H1 (cell line): ENCODE measurements around the gene NEO1. TPM values are rescaled to one million over a fixed set of nuclear protein-coding genes. Genes with fewer than 3 reads are reported as not detected.

Source experiments
- CTCF ChIA-PET: fragments of 300-600 bp; sonication (Branson Sonifier 250); formaldehyde crosslinking; loops from one replicate; lab custom pipeline; 2021; ENCODE audit not compliant: partially characterized antibody; lab: Charles Lee
- POLR2A ChIA-PET: fragments of 300-600 bp; sonication (Branson Sonifier 250); formaldehyde crosslinking; loops from one replicate; lab custom pipeline; 2021; ENCODE audit warnings: inconsistent platforms; ENCODE audit not compliant: partially characterized antibody; lab: Charles Lee
- DNase-seq, 2 experiments: peaks; one replicate each; pipeline versions ENCODE4 v3.0.0 to v3.0.0-alpha.2; 2010 to 2022; ENCODE audit warnings: low spot score in 2 of 2, low read depth in 1 of 2, mixed read lengths in 1 of 2
- FAIRE-seq: peaks from 2 replicates; lab custom pipeline; 2011; peaks lifted over from hg19 to GRCh38; lab: Jason Lieb, UNC
- H2AFZ ChIP-seq: 2 replicates; pipeline ENCODE4 v1.8.1; 2012; ENCODE audit warnings: low read length, inconsistent platforms
- H2AK5ac ChIP-seq: 2 replicates; pipeline ENCODE4 v1.6.1; 2013; ENCODE audit warnings: low read depth, low read length
- H2BK120ac ChIP-seq: replicated peaks from 2 replicates; pipeline ENCODE3; 2013; ENCODE audit warnings: low read depth, low read length, inconsistent platforms
- H2BK12ac ChIP-seq: 2 replicates; pipeline ENCODE4 v1.6.1; 2013; ENCODE audit warnings: low read depth, low read length
- H2BK15ac ChIP-seq: 2 replicates; pipeline ENCODE4 v1.6.1; 2013; ENCODE audit warnings: low read length
- H2BK20ac ChIP-seq: 2 replicates; pipeline ENCODE4 v1.6.1; 2013; ENCODE audit warnings: low read length
- H2BK5ac ChIP-seq: 2 replicates; pipeline ENCODE4 v1.6.1; 2013; ENCODE audit warnings: low read depth, low read length
- H3K14ac ChIP-seq: 2 replicates; pipeline ENCODE4 v1.6.1; 2013; ENCODE audit warnings: inconsistent platforms; ENCODE audit not compliant: insufficient read length
- H3K18ac ChIP-seq: 2 replicates; pipeline ENCODE4 v1.6.1; 2013; ENCODE audit warnings: low read length; ENCODE audit errors: extremely low read depth
- H3K23ac ChIP-seq: 2 replicates; pipeline ENCODE4 v1.6.1; 2013; ENCODE audit warnings: inconsistent platforms; ENCODE audit not compliant: insufficient read length
- H3K23me2 ChIP-seq: 2 replicates; pipeline ENCODE4 v1.6.1; 2013; ENCODE audit warnings: low read depth, low read length
- H3K27ac ChIP-seq: 2 replicates; pipeline ENCODE4 v1.6.1; 2011; ENCODE audit warnings: low read depth, low read length, inconsistent platforms
- H3K27me3 ChIP-seq, 4 experiments: replicated peaks in 1 of 4; 1 replicate in 1 of 4; 2 replicates in 3 of 4; pipeline versions ENCODE4 v1.6.1 to v1.8.1; 2011 to 2013; ENCODE audit warnings: low read length in 3 of 4, mild to moderate bottlenecking in 3 of 4, inconsistent platforms in 2 of 4, mixed read lengths in 2 of 4, moderate library complexity in 1 of 4; ENCODE audit not compliant: control insufficient read depth in 3 of 4, insufficient read depth in 3 of 4; ENCODE audit errors: extremely low read depth in 1 of 4
- H3K36me3 ChIP-seq, 4 experiments: 2 replicates each; pipeline versions ENCODE4 v1.6.1 to v1.8.1; 2011 to 2013; ENCODE audit warnings: mild to moderate bottlenecking in 4 of 4, low read length in 3 of 4, moderate library complexity in 2 of 4, control low read depth in 1 of 4, inconsistent platforms in 1 of 4; ENCODE audit not compliant: insufficient read depth in 4 of 4, control insufficient read depth in 2 of 4
- H3K4ac ChIP-seq: replicated peaks from 2 replicates; pipeline ENCODE3; 2013; ENCODE audit warnings: low read length, low read depth, mixed read lengths, inconsistent platforms; ENCODE audit not compliant: insufficient read length
- H3K4me1 ChIP-seq, 4 experiments: replicated peaks in 1 of 4; 1 replicate in 1 of 4; 2 replicates in 3 of 4; pipeline versions ENCODE4 v1.6.1 to v1.8.1; 2011 to 2013; ENCODE audit warnings: low read length in 3 of 4, inconsistent platforms in 2 of 4, mixed read lengths in 1 of 4; ENCODE audit not compliant: insufficient read depth in 4 of 4, control insufficient read depth in 3 of 4
- H3K4me2 ChIP-seq, 2 experiments: 2 replicates each; pipeline versions ENCODE4 v1.6.1 to v1.8.1; 2011 to 2013; ENCODE audit warnings: low read depth in 2 of 2, low read length in 2 of 2, control low read depth in 1 of 2, inconsistent platforms in 1 of 2, mild to moderate bottlenecking in 1 of 2; ENCODE audit not compliant: insufficient read depth in 1 of 2
- H3K4me3 ChIP-seq, 4 experiments: fragments of 200-600, 300-600 bp in 1 of 4; sonication (generic), shearing (Covaris generic), sonication (Bioruptor Twin) in 1 of 4; 2 replicates each; pipeline versions ENCODE4 v1.5.1 to v1.8.1; 2011 to 2016; ENCODE audit warnings: low read length in 4 of 4, low read depth in 3 of 4, control low read depth in 2 of 4, inconsistent platforms in 2 of 4, mild to moderate bottlenecking in 2 of 4, mixed read lengths in 1 of 4, moderate library complexity in 1 of 4; ENCODE audit not compliant: insufficient read depth in 2 of 4; ENCODE audit errors: extremely low read depth in 1 of 4
- H3K56ac ChIP-seq: replicated peaks from 2 replicates; pipeline ENCODE3; 2013; ENCODE audit warnings: low read depth, mild to moderate bottlenecking, mixed read lengths, low read length, inconsistent platforms; ENCODE audit not compliant: insufficient read length
- H3K79me1 ChIP-seq: 2 replicates; pipeline ENCODE4 v1.6.1; 2013; ENCODE audit warnings: low read depth, low read length, control low read depth
- H3K79me2 ChIP-seq, 2 experiments: 2 replicates each; pipeline versions ENCODE4 v1.6.1 to v1.8.1; 2012 to 2013; ENCODE audit warnings: low read length in 2 of 2, mild to moderate bottlenecking in 2 of 2, inconsistent platforms in 1 of 2; ENCODE audit not compliant: insufficient read depth in 2 of 2, control insufficient read depth in 1 of 2
- H3K9ac ChIP-seq, 4 experiments: replicated peaks in 1 of 4; 1 replicate in 1 of 4; 2 replicates in 3 of 4; pipeline versions ENCODE4 v1.6.1 to v1.8.1; 2011 to 2013; ENCODE audit warnings: low read depth in 3 of 4, low read length in 3 of 4, control low read depth in 2 of 4, mild to moderate bottlenecking in 2 of 4, moderate library complexity in 2 of 4, inconsistent platforms in 1 of 4; ENCODE audit errors: extremely low read depth in 1 of 4
- H3K9me3 ChIP-seq, 2 experiments: 2 replicates each; pipeline versions ENCODE4 v1.6.1 to v1.8.1; 2012 to 2013; ENCODE audit warnings: mild to moderate bottlenecking in 2 of 2, moderate library complexity in 2 of 2, control low read depth in 1 of 2, inconsistent platforms in 1 of 2, low read depth in 1 of 2, low read length in 1 of 2, mixed read lengths in 1 of 2; ENCODE audit not compliant: insufficient read depth in 2 of 2
- H4K20me1 ChIP-seq, 2 experiments: replicated peaks in 1 of 2; 2 replicates each; pipeline versions ENCODE3 to v1.8.1; 2011 to 2013; ENCODE audit warnings: inconsistent platforms in 2 of 2, low read length in 2 of 2, mild to moderate bottlenecking in 1 of 2; ENCODE audit not compliant: insufficient read depth in 2 of 2, control insufficient read depth in 1 of 2
- H4K5ac ChIP-seq: 2 replicates; pipeline ENCODE4 v1.6.1; 2013; ENCODE audit warnings: low read length, low read depth, mixed read lengths, inconsistent platforms; ENCODE audit not compliant: insufficient read length
- H4K8ac ChIP-seq: 2 replicates; pipeline ENCODE4 v1.8.0; 2013; ENCODE audit warnings: mild to moderate bottlenecking, moderate library complexity, low read length, inconsistent platforms; ENCODE audit not compliant: insufficient read depth; ENCODE audit errors: extremely low read depth
- H4K91ac ChIP-seq: replicated peaks from 2 replicates; pipeline ENCODE3; 2013; ENCODE audit warnings: low read length, mixed read lengths, inconsistent platforms; ENCODE audit not compliant: insufficient read length
- KDM4A ChIP-seq: IDR thresholded peaks from one replicate; pipeline ENCODE4 v1.7.1; 2012; ENCODE audit warnings: low read depth, mild to moderate bottlenecking, moderate library complexity, low read length, inconsistent platforms; ENCODE audit not compliant: severe bottlenecking
- WGBS, 2 experiments: shearing (Covaris generic) in 1 of 2; methylation state at CpG; one replicate each; pipeline versions ENCODE4 v1.1.6 to v1.1.7; 2013 to 2015; ENCODE audit warnings: low lambda C conversion rate in 2 of 2, mixed read lengths in 2 of 2, inconsistent platforms in 1 of 2, low coverage in 1 of 2, missing lambda C conversion rate in 1 of 2; ENCODE audit not compliant: insufficient replicate concordance in 2 of 2, insufficient coverage in 1 of 2, insufficient read length in 1 of 2; ENCODE audit errors: extremely low coverage in 1 of 2, missing lambda C conversion rate in 1 of 2; 5-methylcytosine and 5-hydroxymethylcytosine counted together
- polyA plus RNA-seq, 7 experiments: library from polyadenylated mRNA; depleted of rRNA in 3 of 7; stranded (reverse) in 5 of 7; unstranded in 2 of 7; fragments of >200 nt in 5 of 7; fragments of 200-250 nt in 2 of 7; gene quantifications; 1 replicate in 5 of 7; 2 replicates in 1 of 7; 4 replicates in 1 of 7; pipeline versions ENCODE4 v1.2.1 to v1.2.3, GENCODE V29; 2011 to 2013; ENCODE audit warnings: missing spikeins in 2 of 7, mixed read lengths in 2 of 7
- total RNA-seq: library from RNA; stranded (reverse); fragmentation: NEBNext Ultra II Directional; extraction: Animal tissue kit (Norgen Biotek cat#: 25700); gene quantifications from 2 replicates; pipeline ENCODE4 v1.2.1, GENCODE V29; 2021

The NEO1 gene
- total and polyA plus RNA-seq, 2 of the 8 experiments (the other 6 are each of a cell fraction or from before 2014, with no cell fraction given): 36.0 to 51.0 TPM

DNA sequence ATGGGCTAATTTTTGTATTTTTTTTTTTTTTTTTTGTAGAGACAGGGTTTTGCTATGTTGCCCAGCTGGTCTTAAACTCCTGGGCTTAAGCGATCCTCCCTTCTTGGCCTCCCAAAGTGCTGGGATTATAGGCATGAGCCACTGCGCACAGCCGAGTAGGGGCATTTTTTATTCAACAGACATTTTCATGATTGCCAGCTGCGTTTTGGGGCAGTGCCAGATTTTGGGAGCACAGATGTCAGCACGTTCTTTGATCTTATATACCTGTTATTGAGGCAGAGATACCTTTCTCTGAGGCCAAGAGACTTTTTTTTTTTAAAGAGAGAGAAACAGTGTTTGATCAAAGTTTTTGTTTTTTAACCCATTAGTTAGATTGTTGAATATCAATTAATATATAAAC is 16.8 kb downstream of the NEO1 start:
- no peak overlapping the region for H3K4ac ChIP-seq
- H3K4me3 ChIP-seq: no peak overlapping the region
- no peak overlapping the region for H2BK15ac ChIP-seq
- H3K4me1 ChIP-seq: no peaks in the 10 kb centered on the region
- WGBS, 2 experiments: 89% methylated on average over 5 of the region's 5 CpGs; no CpG with 5 or more reads in 1 of the 2 experiments
- no peak overlapping the region for H3K18ac ChIP-seq
- H3K79me1 ChIP-seq: no peaks in the 10 kb centered on the region
- no peak overlapping the region for H4K8ac ChIP-seq
- H4K20me1 ChIP-seq: peaks cover 1 to 4% of the 10 kb centered on the region in 2 experiments
- CTCF ChIA-PET: interaction anchor here (1.0 to 1.4 kb wide), 2 partner anchors 10 to 204 kb away, joined by 3 to 4 read pairs; no protein-coding TSS in a partner anchor
- H3K23ac ChIP-seq: no peak overlapping the region
- no peak overlapping the region for H4K91ac ChIP-seq
- peaks cover 7 to 83% of the 10 kb centered on the region in 2 experiments; a peak in 3 of 4 replicates for H3K79me2 ChIP-seq
- H4K5ac ChIP-seq: no peak overlapping the region
- H2BK5ac ChIP-seq: no peak overlapping the region
- H3K14ac ChIP-seq: no peak overlapping the region
- no peak overlapping the region for H2AFZ ChIP-seq
- no peak overlapping the region for H3K9ac ChIP-seq
- no peak for TF ChIP-seq KDM4A
- TF ChIP-seq, all 59 proteins: peak for 0
- Histone ChIP-seq H2BK12ac (no peak overlapping the region), H2BK120ac (no peak overlapping the region), H3K4me2 (no peak overlapping the region), H2AK5ac (no peak overlapping the region), H3K23me2 (no peaks in the 10 kb centered on the region; the same call in 1 of the 2 replicates), H3K36me3 (no peaks in the 10 kb centered on the region), H3K9me3 (no peaks in the 10 kb centered on the region), H3K56ac (no peak overlapping the region), H3K27me3 (no peaks in the 10 kb centered on the region), H2BK20ac (no peak overlapping the region), H3K27ac (no peak overlapping the region)
- DNase-seq (no peak), FAIRE-seq (no peak)
- POLR2A ChIA-PET: no interaction called here
